IgD-negative memory B cell (primary cell): Measurements from ENCODE around the gene CDCP1. TPM values are rescaled to one million over a fixed set of nuclear protein-coding genes. Genes with fewer than 3 reads are reported as not detected.
"Not testable (repeated sequence)": the region's sequence is repeated elsewhere in the genome, so short reads cannot be mapped to it uniquely, and the experiment has no call there.

Source experiments
- H3K27ac Mint-ChIP-seq, 3 donors: one replicate each; pipeline ENCODE4 v1.8.0; 2020 to 2022; ENCODE audit warnings: mild to moderate bottlenecking in 3 of 3, mixed read lengths in 3 of 3, moderate library complexity in 1 of 3
- H3K27me3 Mint-ChIP-seq: one replicate; pipeline ENCODE4 v1.8.0; 2021; ENCODE audit warnings: mixed read lengths
- H3K36me3 Mint-ChIP-seq: one replicate; pipeline ENCODE4 v1.8.0; 2020; ENCODE audit warnings: mild to moderate bottlenecking, mixed read lengths
- H3K4me1 Mint-ChIP-seq, 3 donors: one replicate each; pipeline ENCODE4 v1.8.0; 2020 to 2022; ENCODE audit warnings: mixed read lengths in 3 of 3, mild to moderate bottlenecking in 1 of 3
- H3K4me3 Mint-ChIP-seq, 4 donors: one replicate each; pipeline ENCODE4 v1.8.0; 2020 to 2022; ENCODE audit warnings: mild to moderate bottlenecking in 4 of 4, mixed read lengths in 4 of 4, moderate library complexity in 3 of 4
- H3K9me3 Mint-ChIP-seq, 3 donors: one replicate each; pipeline ENCODE4 v1.8.0; 2020 to 2021; ENCODE audit warnings: mixed read lengths in 3 of 3, mild to moderate bottlenecking in 1 of 3
- polyA plus RNA-seq: library from polyadenylated mRNA; unstranded; fragments of 300-500 nt; fragmentation: Illumina TruSeq; gene quantifications from one replicate; pipeline ENCODE4 v1.2.3, GENCODE V29; 2021

CDCP1 gene
- polyA plus RNA-seq, 1 donor from 2014 or later: not detected

DNA sequence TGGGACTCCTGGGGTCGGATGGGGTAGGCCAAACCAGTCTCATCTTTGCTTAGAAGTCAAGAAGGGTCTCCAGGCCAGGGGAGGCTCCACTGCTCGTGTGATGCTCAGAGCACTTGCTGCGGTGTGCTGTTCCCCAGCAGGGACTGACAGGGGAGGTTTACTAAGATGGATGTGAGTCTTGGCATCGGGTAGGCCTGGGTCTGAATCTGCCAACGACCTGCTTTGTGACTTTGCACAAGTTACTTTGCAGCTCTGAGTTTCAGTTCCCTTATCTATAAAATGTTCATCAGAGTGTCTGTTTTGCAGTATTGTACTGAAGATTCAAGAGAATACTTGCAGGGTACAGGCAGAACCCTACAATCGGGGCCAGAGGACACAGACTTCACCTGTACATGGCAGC, 17.3 kb upstream of the CDCP1 start:
- Mint-ChIP-seq H3K4me3 (no peak overlapping the region), H3K36me3 (peaks cover 3% of the 10 kb centered on the region), H3K27me3 (peaks cover 9% of the 10 kb centered on the region), H3K27ac (peak overlapping the region in 1 of 3 donors; percentile 59), H3K4me1 (peaks cover 7 to 20% (median 8%) of the 10 kb centered on the region in 3 donors), H3K9me3 (peaks cover 0 to 1% (median 0%) of the 10 kb centered on the region in 3 donors)

DNA sequence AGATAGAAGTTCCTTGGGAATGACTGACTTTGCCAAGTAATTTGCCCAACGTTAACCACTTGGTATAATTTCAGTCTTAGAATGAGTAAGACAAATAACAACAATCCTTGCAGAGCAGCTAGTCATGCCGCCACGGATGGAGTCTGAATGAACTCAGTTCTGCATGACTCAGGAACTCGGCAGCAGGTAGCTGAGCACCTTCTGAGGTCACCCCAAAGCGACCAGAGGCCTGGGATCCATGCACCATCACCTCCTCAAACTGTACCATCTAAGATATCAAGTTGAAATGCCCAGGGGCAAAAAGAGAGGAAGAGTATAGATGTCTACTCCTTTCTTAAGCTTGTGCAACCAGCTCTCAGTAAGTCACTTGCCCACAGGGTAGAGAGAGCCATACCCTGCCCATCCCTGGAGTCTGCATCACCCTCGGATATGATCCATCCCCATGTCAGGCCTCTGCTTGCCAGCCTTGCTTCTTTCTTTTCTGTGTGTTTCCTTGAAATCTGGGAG, 8.5 kb upstream of the CDCP1 start:
- Mint-ChIP-seq H3K27ac (no peak overlapping the region), H3K27me3 (peaks cover 5% of the 10 kb centered on the region), H3K4me3 (no peak overlapping the region), H3K36me3 (no peaks in the 10 kb centered on the region), H3K4me1 (peaks cover 0 to 2% (median 0%) of the 10 kb centered on the region in 3 donors), H3K9me3 (peaks cover 3 to 5% (median 4%) of the 10 kb centered on the region in 3 donors)

DNA sequence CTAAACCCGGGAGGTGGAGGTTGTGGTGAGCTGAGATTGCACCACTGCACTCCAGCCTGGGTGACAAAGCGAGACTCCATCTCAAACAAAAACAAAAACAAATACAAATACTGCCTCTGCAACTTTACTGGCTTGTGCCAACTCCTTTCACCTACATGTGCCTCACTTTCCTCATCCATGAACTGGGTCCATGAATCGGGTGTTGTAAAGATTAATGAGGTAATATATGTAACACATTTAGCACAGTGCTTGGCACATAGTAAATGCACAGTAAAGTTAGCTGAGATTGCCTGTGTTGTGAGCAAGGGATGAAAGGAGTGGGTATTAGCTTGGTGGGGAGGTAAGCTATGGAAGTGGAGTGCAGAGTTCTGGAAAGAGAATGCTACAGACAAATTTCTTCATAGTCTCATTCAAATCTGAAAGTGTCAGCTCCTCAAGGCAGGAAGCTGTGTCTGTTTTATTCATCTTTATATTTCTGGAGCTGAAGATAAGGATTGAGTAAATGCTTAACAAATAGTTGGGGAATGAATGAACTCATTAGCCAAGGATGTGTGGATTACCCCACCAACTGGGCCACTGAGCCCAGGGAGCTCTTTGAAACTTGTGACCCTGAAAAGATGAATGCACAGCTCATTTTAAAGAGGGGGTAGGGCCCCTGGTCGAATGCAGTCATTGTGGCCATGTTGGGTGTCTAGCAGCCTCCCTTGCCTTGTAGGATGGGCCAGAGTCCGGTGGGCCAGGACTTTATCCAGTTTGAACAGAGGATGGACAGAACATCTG, 7.7 kb upstream of the CDCP1 start:
- H3K27ac Mint-ChIP-seq: no peak overlapping the region
- no peaks in the 10 kb centered on the region for H3K36me3 Mint-ChIP-seq
- no peak overlapping the region for H3K4me3 Mint-ChIP-seq

DNA sequence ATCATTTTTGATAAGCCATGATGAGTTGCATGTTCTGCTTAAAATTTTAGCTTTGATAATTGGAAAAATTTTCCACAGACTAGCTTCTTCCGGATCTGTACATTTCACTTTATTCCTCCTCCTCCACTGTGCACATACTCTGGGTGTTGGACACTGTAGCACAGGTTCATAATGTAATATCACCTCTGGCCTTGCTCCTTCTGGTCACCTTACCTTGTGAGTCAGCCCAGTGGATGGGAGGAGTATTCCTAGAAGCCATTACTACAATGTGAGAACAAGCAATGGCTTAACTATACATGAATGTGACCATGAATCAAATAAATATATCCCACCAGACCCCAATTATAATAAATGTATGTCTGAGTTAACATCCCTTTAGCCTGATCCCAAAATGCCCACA, 6.1 kb upstream of the CDCP1 start:
- H3K4me3 Mint-ChIP-seq: no peak overlapping the region
- H3K4me1 Mint-ChIP-seq: peaks cover 0 to 2% (median 0%) of the 10 kb centered on the region in 3 donors
- H3K27me3 Mint-ChIP-seq: peaks cover 14% of the 10 kb centered on the region
- H3K27ac Mint-ChIP-seq: no peak overlapping the region
- H3K9me3 Mint-ChIP-seq: peaks cover 3 to 5% (median 4%) of the 10 kb centered on the region in 3 donors
- no peaks in the 10 kb centered on the region for H3K36me3 Mint-ChIP-seq

More for the DNA sequence above, 7.7 kb upstream of the CDCP1 start:
- H3K4me1 Mint-ChIP-seq: peaks cover 0 to 2% (median 0%) of the 10 kb centered on the region in 3 donors
- peaks cover 5% of the 10 kb centered on the region for H3K27me3 Mint-ChIP-seq
- H3K9me3 Mint-ChIP-seq: peaks cover 3 to 5% (median 4%) of the 10 kb centered on the region in 3 donors

DNA sequence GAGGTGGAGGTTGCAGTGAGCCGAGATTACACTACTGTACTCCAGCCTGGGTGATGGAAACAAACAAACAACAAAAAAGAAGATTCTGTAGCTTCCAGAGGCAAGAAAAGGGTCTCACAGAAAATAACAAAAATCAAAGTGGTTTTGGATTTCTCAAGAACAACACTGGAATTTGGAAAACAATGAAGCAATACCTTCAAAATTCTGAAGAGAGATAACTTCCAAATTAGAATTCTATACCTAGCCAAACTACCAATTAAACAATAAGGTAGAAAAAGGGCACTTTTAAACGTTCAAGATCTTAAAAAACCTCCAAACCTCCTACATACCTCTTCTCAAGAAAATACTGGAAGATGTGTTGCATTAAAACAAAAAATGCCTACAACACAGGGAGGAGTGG, 4.9 kb upstream of the CDCP1 start:
- peaks cover 3 to 5% (median 4%) of the 10 kb centered on the region in 3 donors for H3K9me3 Mint-ChIP-seq
- H3K27ac Mint-ChIP-seq: no peak overlapping the region
- H3K36me3 Mint-ChIP-seq: no peaks in the 10 kb centered on the region
- no peak overlapping the region for H3K4me3 Mint-ChIP-seq
- H3K27me3 Mint-ChIP-seq: peaks cover 25% of the 10 kb centered on the region
- peaks cover 0 to 2% (median 2%) of the 10 kb centered on the region in 3 donors for H3K4me1 Mint-ChIP-seq

DNA sequence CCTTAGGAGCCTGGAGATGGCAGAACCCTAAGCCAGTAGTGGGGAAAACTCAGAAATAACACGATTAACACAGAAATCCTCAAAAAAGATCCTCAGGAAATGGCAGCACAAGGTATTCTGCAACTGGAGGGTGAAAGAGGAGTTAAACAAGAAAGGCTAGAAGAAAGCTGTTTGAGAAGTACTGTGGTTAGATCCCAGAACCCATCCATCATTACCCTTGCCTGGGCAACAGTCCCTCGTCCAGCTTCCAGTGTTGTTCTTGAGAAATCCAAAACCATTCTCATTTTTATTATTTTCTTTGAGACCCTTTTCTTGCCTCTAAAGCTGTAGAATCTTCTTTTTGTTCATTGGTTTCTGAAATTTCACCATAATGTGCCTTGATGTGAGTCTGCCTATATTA, 2.7 kb upstream of the CDCP1 start:
- peaks cover 4 to 6% (median 5%) of the 10 kb centered on the region in 3 donors for H3K9me3 Mint-ChIP-seq

DNA sequence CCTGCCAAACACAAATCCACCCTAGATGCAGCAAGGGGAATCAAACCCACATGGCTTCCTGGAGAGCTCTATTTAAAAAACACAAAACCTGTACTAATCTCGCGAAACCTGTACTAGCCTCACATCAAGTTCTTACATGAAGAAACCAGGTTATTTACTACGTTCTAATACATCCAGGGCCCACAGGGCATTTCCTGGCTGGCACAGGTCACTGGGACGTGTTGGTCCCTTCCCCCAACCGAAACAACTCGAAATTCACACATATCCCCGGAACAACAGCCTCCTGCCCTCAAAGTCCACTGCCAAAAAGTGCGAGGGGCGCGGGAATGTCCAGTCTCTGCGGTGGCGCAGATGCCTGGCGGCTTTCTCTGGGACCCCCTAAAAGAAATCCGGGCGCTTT, 955 bp downstream of the CDCP1 start:
- Mint-ChIP-seq H3K9me3 (peaks cover 0 to 3% (median 0%) of the 10 kb centered on the region in 3 donors), H3K36me3 (no peaks in the 10 kb centered on the region), H3K4me1 (peaks cover 8 to 11% (median 10%) of the 10 kb centered on the region in 3 donors), H3K27me3 (peaks cover 57% of the 10 kb centered on the region), H3K4me3 (peak overlapping the region in 2 of 4 donors; percentile 16 to 33), H3K27ac (no peak overlapping the region)

More for the DNA sequence above, 2.7 kb upstream of the CDCP1 start:
- Mint-ChIP-seq H3K36me3 (no peaks in the 10 kb centered on the region), H3K27ac (no peak overlapping the region), H3K4me1 (peaks cover 8 to 10% (median 9%) of the 10 kb centered on the region in 3 donors), H3K27me3 (peaks cover 41% of the 10 kb centered on the region), H3K4me3 (no peak overlapping the region)

DNA sequence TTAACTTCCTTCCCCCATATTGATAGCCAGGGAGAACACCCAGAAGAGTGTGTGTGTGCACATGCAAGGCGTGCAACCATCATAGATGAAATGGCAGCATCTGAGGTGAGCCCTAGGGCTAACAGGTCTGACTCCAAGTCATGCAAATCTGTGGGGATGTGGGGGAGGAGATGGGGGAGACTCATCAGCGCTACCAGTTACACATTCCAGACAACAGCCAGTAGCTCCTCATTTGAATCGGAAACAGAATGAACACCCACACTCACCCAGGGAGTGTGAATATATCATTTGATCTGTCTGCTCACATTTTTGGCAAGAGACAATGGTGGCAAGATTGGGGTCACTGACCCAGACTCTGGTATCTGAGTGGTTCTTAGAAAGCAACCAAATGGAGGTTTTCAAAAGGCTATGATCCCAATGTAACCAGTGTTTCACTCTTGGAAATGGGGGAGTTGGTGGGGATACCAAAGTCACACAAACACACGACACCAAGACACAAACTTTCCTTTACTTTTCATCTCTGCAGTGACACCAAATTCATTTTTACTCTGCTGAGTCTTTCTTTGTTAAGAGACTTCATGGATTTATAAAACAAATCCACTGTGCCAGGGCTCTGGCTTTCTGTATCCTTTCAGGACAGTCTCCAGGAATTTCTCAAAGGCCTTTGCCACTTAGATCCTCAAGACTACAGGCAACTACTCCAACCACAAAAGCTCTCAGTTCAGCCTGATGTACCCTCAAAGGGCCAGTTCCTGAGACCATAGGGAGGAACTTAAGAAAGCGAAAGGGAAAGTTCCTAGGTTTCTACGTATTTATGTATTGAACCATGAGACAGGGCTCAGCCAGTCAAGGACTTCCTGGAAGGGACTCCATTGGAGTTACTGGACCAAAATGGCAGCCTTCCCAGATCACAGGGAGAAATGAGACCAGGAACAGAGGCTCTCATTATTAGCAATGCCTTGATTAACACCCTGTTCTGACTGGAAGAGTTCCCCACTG, 2.2 kb downstream of the CDCP1 start:
- Mint-ChIP-seq H3K27ac (peak overlapping the region in 1 of 3 donors; percentile 2), H3K4me3 (peak overlapping the region in 2 of 4 donors; percentile 48 to 71), H3K4me1 (peaks cover 8 to 11% (median 10%) of the 10 kb centered on the region in 3 donors), H3K9me3 (peaks cover 0 to 3% (median 0%) of the 10 kb centered on the region in 3 donors), H3K27me3 (peaks cover 56% of the 10 kb centered on the region), H3K36me3 (no peaks in the 10 kb centered on the region)

DNA sequence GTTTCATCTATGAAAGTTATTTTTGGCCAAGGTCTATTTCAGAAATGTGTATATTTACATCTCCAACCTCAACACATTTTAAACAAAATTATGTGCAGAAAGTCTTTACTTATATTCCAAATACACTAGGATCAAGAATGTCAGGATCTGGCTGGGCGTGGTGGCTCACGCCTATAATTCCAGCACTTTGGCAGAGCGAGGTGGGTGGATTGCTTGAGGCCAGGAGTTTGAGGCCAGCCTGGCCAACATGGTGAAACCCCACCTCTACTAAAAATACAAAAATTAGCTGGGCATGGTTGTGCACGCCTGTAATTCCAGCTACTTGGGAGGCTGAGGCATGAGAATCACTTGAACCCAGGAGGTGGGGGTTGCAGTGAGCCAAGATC, 5.4 kb downstream of the CDCP1 start:
- H3K9me3 Mint-ChIP-seq, H3K27ac Mint-ChIP-seq, H3K4me1 Mint-ChIP-seq, H3K36me3 Mint-ChIP-seq: not testable (repeated sequence)
- H3K4me3 Mint-ChIP-seq: peak overlapping the region in 1 of 4 donors; percentile 12
- H3K27me3 Mint-ChIP-seq: peaks cover 38% of the 10 kb centered on the region

DNA sequence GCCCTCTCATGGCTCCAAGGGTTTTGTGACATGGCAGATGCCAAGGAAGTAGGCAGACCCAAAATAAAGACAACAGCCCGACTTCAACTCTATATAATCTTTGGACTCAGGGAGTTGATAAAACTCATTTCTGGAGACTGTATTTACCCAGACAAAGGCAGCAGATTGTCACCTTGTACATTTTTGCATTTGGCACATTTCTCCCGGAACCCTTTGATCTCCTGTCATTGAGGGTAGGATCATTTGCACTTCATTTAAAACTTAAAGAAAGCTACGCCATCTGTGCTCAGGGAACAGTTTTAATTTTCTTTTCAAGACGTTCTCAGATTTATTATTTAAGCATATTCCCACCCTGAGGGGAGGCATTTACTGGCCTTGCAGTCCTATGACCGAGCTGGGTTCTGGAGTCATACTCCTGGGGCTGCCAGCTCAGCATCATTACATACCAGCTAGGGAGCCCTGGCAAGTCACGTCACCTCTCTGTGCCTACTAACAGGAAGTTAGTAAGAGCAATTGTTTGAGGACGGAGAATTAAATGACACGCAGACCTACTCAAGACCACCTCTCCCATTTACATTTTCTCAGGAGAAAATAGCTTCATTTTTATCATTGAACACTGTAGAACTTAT, 5.9 kb downstream of the CDCP1 start:
- H3K4me3 Mint-ChIP-seq: peak overlapping the region in 1 of 4 donors; percentile 12
- peaks cover 8 to 10% (median 8%) of the 10 kb centered on the region in 3 donors for H3K4me1 Mint-ChIP-seq
- H3K36me3 Mint-ChIP-seq: no peaks in the 10 kb centered on the region
- peaks cover 0 to 2% (median 0%) of the 10 kb centered on the region in 3 donors for H3K9me3 Mint-ChIP-seq
- H3K27ac Mint-ChIP-seq: no peak overlapping the region
- peaks cover 34% of the 10 kb centered on the region for H3K27me3 Mint-ChIP-seq

DNA sequence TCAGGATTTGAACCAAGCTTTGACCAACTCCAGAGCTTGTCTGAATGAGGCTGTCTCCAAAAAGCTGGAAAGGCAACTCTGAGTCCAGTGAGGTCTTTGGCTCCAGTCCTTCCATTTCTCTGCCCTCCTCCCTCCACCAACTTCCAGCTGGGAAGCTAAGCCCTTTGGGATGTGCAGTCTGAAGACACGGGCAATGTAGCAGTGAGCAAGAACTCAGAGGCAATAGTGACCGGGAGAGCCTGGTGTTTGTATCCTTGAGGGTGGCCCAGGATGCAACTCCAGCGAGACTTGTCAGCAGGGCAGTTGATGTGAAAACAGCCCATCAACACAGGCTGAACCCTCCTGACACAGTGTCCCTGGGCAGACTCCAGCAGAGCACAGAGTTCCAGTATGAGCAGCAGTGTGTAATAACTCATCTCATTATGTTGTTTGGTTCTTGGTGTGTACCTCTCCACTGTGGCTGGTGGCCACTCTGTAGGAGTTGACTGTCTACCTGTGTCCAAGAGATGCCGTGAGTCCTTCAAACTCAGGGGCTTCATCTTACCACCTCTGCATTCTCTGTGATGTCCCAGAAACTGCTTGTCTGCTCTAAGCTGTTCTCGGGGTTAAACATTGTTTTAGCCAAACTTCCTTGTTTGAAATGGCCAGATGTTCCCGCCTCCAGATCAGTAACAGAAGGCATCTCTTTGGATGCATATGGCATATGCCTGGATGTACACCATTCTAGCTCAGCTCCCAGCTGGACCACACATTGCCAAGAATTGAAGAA, 6.6 kb downstream of the CDCP1 start:
- no peaks in the 10 kb centered on the region for H3K9me3 Mint-ChIP-seq
- H3K4me1 Mint-ChIP-seq: peaks cover 4 to 5% (median 5%) of the 10 kb centered on the region in 3 donors
- H3K27me3 Mint-ChIP-seq: peaks cover 30% of the 10 kb centered on the region
- H3K4me3 Mint-ChIP-seq: no peak overlapping the region
- H3K27ac Mint-ChIP-seq: no peak overlapping the region
- no peaks in the 10 kb centered on the region for H3K36me3 Mint-ChIP-seq

DNA sequence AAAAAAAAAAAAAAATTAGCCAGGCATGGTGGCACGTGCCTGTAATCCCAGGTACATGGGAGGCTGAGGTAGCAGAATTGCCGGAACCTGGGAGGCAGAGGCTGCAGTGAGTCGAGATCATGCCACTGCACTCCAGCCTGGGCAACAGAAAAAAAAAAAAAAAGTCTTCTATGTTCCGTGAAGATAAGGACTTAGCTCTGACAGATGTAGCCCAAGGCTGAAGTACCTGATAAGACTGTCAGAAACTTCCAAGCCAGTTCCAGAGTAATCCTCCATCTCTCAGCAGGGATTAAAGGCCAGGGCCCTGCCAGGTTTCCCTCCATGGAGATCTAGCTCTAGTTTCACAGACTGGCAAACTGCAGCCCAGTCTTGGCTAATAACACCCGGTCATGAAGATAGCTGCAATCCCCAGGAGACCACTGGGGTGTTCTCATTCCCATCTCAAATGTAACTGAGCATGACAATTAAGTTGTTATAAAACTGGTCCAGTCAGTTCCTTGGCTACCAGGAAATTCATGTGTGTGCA, 8.5 kb downstream of the CDCP1 start:
- no peak overlapping the region for H3K4me3 Mint-ChIP-seq
- H3K36me3 Mint-ChIP-seq: no peaks in the 10 kb centered on the region
- H3K27ac Mint-ChIP-seq: no peak overlapping the region

DNA sequence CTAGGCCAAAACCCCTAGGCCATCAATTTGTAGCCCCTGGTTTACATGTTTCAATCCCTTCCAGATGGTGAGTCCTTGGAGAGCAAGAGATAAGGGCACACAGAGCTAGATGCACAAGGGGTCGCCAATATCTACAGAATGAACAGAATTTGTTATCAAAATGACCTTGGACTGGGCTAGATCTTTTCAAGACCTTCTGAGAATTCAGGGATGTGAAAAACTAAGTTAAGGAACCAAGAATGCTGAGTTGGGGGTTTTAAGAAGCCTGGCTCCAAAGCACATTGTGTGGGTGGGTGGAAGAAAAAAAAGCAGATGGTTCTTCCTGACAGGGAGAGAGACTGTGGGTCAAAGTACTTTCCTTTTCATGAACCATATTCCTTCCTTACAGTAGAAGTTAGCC, 10.2 kb downstream of the CDCP1 start:
- no peak overlapping the region for H3K27ac Mint-ChIP-seq
- H3K27me3 Mint-ChIP-seq: peaks cover 12% of the 10 kb centered on the region
- no peaks in the 10 kb centered on the region for H3K36me3 Mint-ChIP-seq
- no peak overlapping the region for H3K4me3 Mint-ChIP-seq
- H3K4me1 Mint-ChIP-seq: no peaks in the 10 kb centered on the region
- no peaks in the 10 kb centered on the region for H3K9me3 Mint-ChIP-seq

More for the DNA sequence above, 8.5 kb downstream of the CDCP1 start:
- Mint-ChIP-seq H3K9me3 (no peaks in the 10 kb centered on the region), H3K4me1 (no peaks in the 10 kb centered on the region), H3K27me3 (peaks cover 19% of the 10 kb centered on the region)
